CD4-positive, alpha-beta T cell (primary cell): ENCODE measurements around the gene ITGB1BP2. TPM values are rescaled to one million over a fixed set of nuclear protein-coding genes. Genes with fewer than 3 reads are reported as not detected.
"Not testable (repeated sequence)": the region's sequence is repeated elsewhere in the genome, so short reads cannot be mapped to it uniquely, and the experiment has no call there.

Experiments used
- ATAC-seq: fragments of 200-7000 bp; cut with Tn5 transposase; one replicate; pipeline ENCODE4 v1.10.0; 2022; ENCODE audit warnings: mild to moderate bottlenecking; ENCODE audit not compliant: poor library complexity
- CTCF ChIA-PET: fragments of 350-600 bp; sonication (Branson Sonifier 250); formaldehyde crosslinking; loops from one replicate; lab custom pipeline; 2021; ENCODE audit warnings: antibody characterized with exemption, inconsistent platforms; lab: Charles Lee
- POLR2A ChIA-PET: fragments of 350-600 bp; sonication (Branson Sonifier 250); formaldehyde crosslinking; loops from one replicate; lab custom pipeline; 2021; ENCODE audit warnings: antibody characterized with exemption, inconsistent platforms; lab: Charles Lee
- DNase-seq, 14 experiments: peaks; one replicate each; pipeline ENCODE4 v3.0.0-alpha.2; 2013 to 2020; ENCODE audit warnings: mixed read lengths in 2 of 14
- H3K27ac ChIP-seq, 2 donors: one replicate each; pipeline versions ENCODE4 v1.5.1 to v1.7.0; 2013; ENCODE audit warnings: low read length in 2 of 2, low read depth in 1 of 2, mild to moderate bottlenecking in 1 of 2
- H3K27me3 ChIP-seq, 2 experiments: 1 replicate in 1 of 2; 2 replicates in 1 of 2; pipeline versions ENCODE4 v1.6.1 to v1.7.0; 2013; ENCODE audit warnings: low read length in 2 of 2, control low read depth in 1 of 2, mild to moderate bottlenecking in 1 of 2, moderate library complexity in 1 of 2; ENCODE audit not compliant: insufficient read depth in 2 of 2, control insufficient read depth in 1 of 2
- H3K36me3 ChIP-seq: one replicate; pipeline ENCODE4 v1.6.1; 2013; ENCODE audit warnings: low read length, control low read depth; ENCODE audit not compliant: insufficient read depth
- H3K4me1 ChIP-seq: one replicate; pipeline ENCODE4 v1.6.1; 2013; ENCODE audit warnings: low read length, control low read depth; ENCODE audit not compliant: insufficient read depth
- H3K4me3 ChIP-seq: one replicate; pipeline ENCODE4 v1.5.1; 2013; ENCODE audit warnings: mild to moderate bottlenecking, low read length, moderate library complexity
- H3K9me3 ChIP-seq, 2 experiments: 1 replicate in 1 of 2; 2 replicates in 1 of 2; pipeline versions ENCODE4 v1.6.1 to v1.7.0; 2013; ENCODE audit warnings: low read length in 2 of 2, mild to moderate bottlenecking in 2 of 2, control low read depth in 1 of 2, moderate library complexity in 1 of 2; ENCODE audit not compliant: control insufficient read depth in 1 of 2, insufficient read depth in 1 of 2
- H3K27ac Mint-ChIP-seq: one replicate; pipeline ENCODE4 v1.8.0; 2020; ENCODE audit warnings: mixed read lengths
- H3K27me3 Mint-ChIP-seq: one replicate; pipeline ENCODE4 v1.8.0; 2021; ENCODE audit warnings: mixed read lengths
- H3K36me3 Mint-ChIP-seq: one replicate; pipeline ENCODE4 v1.8.0; 2021; ENCODE audit warnings: low read depth, mixed read lengths
- H3K4me1 Mint-ChIP-seq: one replicate; pipeline ENCODE4 v1.8.0; 2021; ENCODE audit warnings: low read depth, mixed read lengths
- H3K4me3 Mint-ChIP-seq: one replicate; pipeline ENCODE4 v1.8.0; 2020; ENCODE audit warnings: mild to moderate bottlenecking, mixed read lengths
- H3K9me3 Mint-ChIP-seq: one replicate; pipeline ENCODE4 v1.8.0; 2020; ENCODE audit warnings: mixed read lengths
- CTCF ChIP-seq: fragments of 200-600 bp; IDR thresholded peaks from one replicate; pipeline ENCODE4 v1.8.0; 2022; ENCODE audit warnings: antibody characterized with exemption, mild to moderate bottlenecking
- intact Hi-C, 2 experiments: fragments of 100-400 bp; cut with DNase I in 1 of 2; cut with micrococcal nuclease in 1 of 2; formaldehyde crosslinking; loops; one replicate each; pipeline versions ENCODE4 v1.15.1 to v1.9.0; 2023 to 2025; cut with DNase I, micrococcal nuclease
- total RNA-seq, 174 experiments: library from RNA in 2 of 174; stranded (reverse) in 2 of 174; gene quantifications; one replicate each; pipeline ENCODE4 v1.2.3 and lab custom pipeline; 2021 to 2026

The ITGB1BP2 gene
- total RNA-seq, 2 experiments from 2014 or later: 2.9 to 3.4 TPM

DNA sequence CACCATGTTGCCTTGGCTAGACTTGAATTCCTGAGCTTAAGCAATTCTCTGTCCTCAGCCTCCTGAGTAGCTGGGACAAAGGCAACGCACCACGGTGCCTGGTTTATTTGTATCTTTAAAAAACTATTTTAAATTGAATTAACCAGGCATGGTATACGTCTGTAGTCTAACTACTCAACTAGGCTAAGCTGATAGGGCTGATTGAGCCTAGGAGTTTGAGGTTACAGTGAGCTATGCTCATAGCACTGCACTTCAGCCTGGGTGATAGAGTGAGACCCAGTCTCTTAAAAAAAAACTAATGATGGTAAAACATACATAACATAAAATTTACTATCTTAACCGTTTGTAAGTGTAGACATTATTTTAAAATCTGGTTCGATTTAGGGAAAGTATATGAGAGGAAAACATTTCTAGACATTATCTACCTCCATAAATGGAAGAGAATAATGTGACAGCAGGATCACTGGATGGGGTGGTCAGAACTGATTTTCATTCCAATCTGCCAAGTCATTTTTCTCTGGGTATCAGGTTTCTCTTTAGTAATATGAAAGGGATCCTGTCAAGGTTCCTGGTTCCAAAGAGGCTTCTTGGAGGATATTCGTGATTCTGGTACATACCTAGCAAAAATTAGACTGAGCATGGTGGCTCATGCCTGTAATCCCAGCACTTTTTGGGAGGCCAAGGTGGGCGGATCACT lies 8.7 kb upstream of the ITGB1BP2 start:
- H3K27ac Mint-ChIP-seq: no peak overlapping the region
- no peak for ATAC-seq
- Histone ChIP-seq H3K36me3 (peaks cover 68% of the 10 kb centered on the region), H3K27ac (no peak overlapping the region), H3K9me3 (no peaks in the 10 kb centered on the region), H3K4me3 (no peak overlapping the region), H3K27me3 (no peaks in the 10 kb centered on the region), H3K4me1 (peaks cover 8% of the 10 kb centered on the region)
- H3K4me3 Mint-ChIP-seq: no peak overlapping the region
- H3K4me1 Mint-ChIP-seq: peaks cover 8% of the 10 kb centered on the region
- POLR2A ChIA-PET: interaction anchor here (0.7 to 2.2 kb wide), 2 partner anchors 9 to 73 kb away, joined by 4 to 16 read pairs; partner anchors contain the start of genes NONO and TAF1
- no peak for TF ChIP-seq CTCF
- peaks cover 68% of the 10 kb centered on the region for H3K36me3 Mint-ChIP-seq
- intact Hi-C loops: no loop called here
- CTCF ChIA-PET: no interaction called here
- DNase-seq: no peak
- no peaks in the 10 kb centered on the region for H3K9me3 Mint-ChIP-seq
- H3K27me3 Mint-ChIP-seq: no peaks in the 10 kb centered on the region

- Mint-ChIP-seq H3K27me3 (no peaks in the 10 kb centered on the region), H3K36me3 (peaks cover 85% of the 10 kb centered on the region), H3K9me3 (no peaks in the 10 kb centered on the region), H3K27ac (no peak overlapping the region), H3K4me3 (no peak overlapping the region), H3K4me1 (no peaks in the 10 kb centered on the region)
- Histone ChIP-seq H3K27me3 (no peaks in the 10 kb centered on the region), H3K36me3 (peaks cover 70% of the 10 kb centered on the region), H3K4me3 (no peak overlapping the region), H3K9me3 (no peaks in the 10 kb centered on the region), H3K4me1 (no peaks in the 10 kb centered on the region), H3K27ac (no peak overlapping the region)
- TF ChIP-seq CTCF: no peak
- ChIA-PET POLR2A (interaction anchor here (0.8 kb wide), 1 partner anchor 43 kb away, joined by 3 read pairs; the partner anchor contains the start of gene ZMYM3), CTCF (no interaction called here)
- intact Hi-C loops: no loop called here
- no peak for DNase-seq
- ATAC-seq: no peak
Observed at GRCh38 chrX:71296806-71297205, 4.7 kb upstream of the ITGB1BP2 start.

- no peak for DNase-seq
- ATAC-seq: no peak
- Histone ChIP-seq H3K36me3 (peaks cover 60% of the 10 kb centered on the region), H3K9me3 (no peaks in the 10 kb centered on the region), H3K4me3 (no peak overlapping the region), H3K4me1 (no peaks in the 10 kb centered on the region), H3K27me3 (no peaks in the 10 kb centered on the region), H3K27ac (no peak overlapping the region)
- ChIA-PET POLR2A (interaction anchor here (1.5 kb wide), 1 partner anchor 15 kb away, joined by 6 read pairs; the partner anchor contains the start of gene NONO), CTCF (interaction anchor here (0.5 kb wide), 1 partner anchor 14 kb away, joined by 3 read pairs; no protein-coding TSS in a partner anchor)
- H3K27ac Mint-ChIP-seq: no peak overlapping the region
- peaks cover 82% of the 10 kb centered on the region for H3K36me3 Mint-ChIP-seq
- H3K4me1 Mint-ChIP-seq: no peaks in the 10 kb centered on the region
- no peak for TF ChIP-seq CTCF
- intact Hi-C loops: no loop called here
- H3K4me3 Mint-ChIP-seq: no peak overlapping the region
- no peaks in the 10 kb centered on the region for H3K27me3 Mint-ChIP-seq
- no peaks in the 10 kb centered on the region for H3K9me3 Mint-ChIP-seq
Observed at GRCh38 chrX:71298119-71298518, 3.4 kb upstream of the ITGB1BP2 start.

DNA sequence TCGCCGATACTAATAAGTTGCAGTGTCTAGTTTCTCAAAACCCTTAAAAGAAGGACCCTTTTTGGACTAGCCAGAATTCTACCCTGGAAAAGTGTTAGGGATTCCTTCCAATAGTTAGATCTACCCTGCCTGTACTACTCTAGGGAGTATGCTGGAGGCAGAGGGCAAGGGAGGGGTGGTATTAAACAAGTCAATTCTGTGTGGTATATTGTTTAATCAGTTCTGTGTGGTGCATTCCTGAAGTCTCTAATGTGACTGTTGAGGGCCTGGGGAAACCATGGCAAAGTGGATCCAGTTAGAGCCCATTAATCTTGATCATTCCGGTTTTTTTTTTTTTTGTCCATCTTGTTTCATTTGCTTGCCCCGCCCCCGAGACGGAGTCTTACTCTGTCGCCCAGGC lies 1.5 kb upstream of the ITGB1BP2 start:
- H3K9me3 ChIP-seq, H3K4me1 ChIP-seq, POLR2A ChIA-PET, H3K27ac Mint-ChIP-seq, ATAC-seq, H3K4me3 ChIP-seq, H3K4me1 Mint-ChIP-seq, DNase-seq, H3K4me3 Mint-ChIP-seq, H3K27me3 ChIP-seq, CTCF ChIA-PET, H3K9me3 Mint-ChIP-seq, H3K27me3 Mint-ChIP-seq, intact Hi-C loops, H3K27ac ChIP-seq: not testable (repeated sequence)
- H3K36me3 Mint-ChIP-seq: peaks cover 75% of the 10 kb centered on the region
- H3K36me3 ChIP-seq: peaks cover 53% of the 10 kb centered on the region

- H3K27ac ChIP-seq, CTCF ChIA-PET, H3K9me3 ChIP-seq, H3K4me1 Mint-ChIP-seq, H3K27me3 ChIP-seq, H3K4me1 ChIP-seq, H3K4me3 ChIP-seq, ATAC-seq, DNase-seq, H3K27me3 Mint-ChIP-seq, H3K4me3 Mint-ChIP-seq, H3K27ac Mint-ChIP-seq, intact Hi-C loops, H3K9me3 Mint-ChIP-seq: not testable (repeated sequence)
- peaks cover 79% of the 10 kb centered on the region for H3K36me3 Mint-ChIP-seq
- POLR2A ChIA-PET: interaction anchor here (1.4 kb wide), 1 partner anchor 65 kb away, joined by 5 read pairs; the partner anchor contains the start of gene TAF1
- peaks cover 52% of the 10 kb centered on the region for H3K36me3 ChIP-seq
Observed at GRCh38 chrX:71300495-71300894, 1.1 kb upstream of the ITGB1BP2 start.
